ENCODE measurements around the gene FGF5. TPM values are rescaled to one million over a fixed set of nuclear protein-coding genes. Genes with fewer than 3 reads are reported as not detected.

Gene FGF5
- total RNA-seq, 1 experiment from 2014 or later, result not detected

DNA sequence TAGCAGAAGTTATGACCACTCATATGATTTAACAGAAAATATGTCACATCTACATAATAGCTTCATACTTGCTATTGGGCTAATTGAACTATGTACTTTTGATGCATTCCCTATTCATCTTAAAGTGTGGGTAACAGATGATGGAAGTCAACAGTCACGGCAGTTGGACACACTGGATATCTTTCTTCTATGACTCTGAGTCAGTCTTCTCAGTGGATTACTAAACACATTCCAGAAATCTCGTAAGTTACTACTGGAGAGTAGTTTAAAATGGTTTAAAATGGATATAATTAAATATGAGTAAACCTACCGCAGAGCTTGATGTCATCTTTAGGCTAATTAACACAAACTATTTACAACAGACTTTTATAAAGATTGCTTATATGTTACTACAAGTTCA lies 39.0 kb downstream of the FGF5 start:
- Histone ChIP-seq H4K91ac (ENCODE audit: insufficient read length, low read depth, low read length) (no peak overlapping the region), H3K27me3 (ENCODE audit: insufficient read depth, low read length) (no peaks in the 10 kb centered on the region), H4K8ac (replicated peaks; ENCODE audit: insufficient read length, low read depth, low read length) (no peak overlapping the region), H3K4me2 (ENCODE audit: insufficient read depth, insufficient read length, low read length) (no peak overlapping the region), H2BK20ac (ENCODE audit: low read depth, low read length, poor library complexity, severe bottlenecking) (no peak overlapping the region), H3K23ac (ENCODE audit: insufficient read length, low read depth, low read length) (no peak overlapping the region), H3K9me3 (ENCODE audit: control insufficient read depth, low read depth, low read length) (no peaks in the 10 kb centered on the region), H3K4ac (ENCODE audit: low read depth, low read length) (no peak overlapping the region), H2BK12ac (ENCODE audit: insufficient read length, low read depth, low read length) (no peak overlapping the region), H3K14ac (ENCODE audit: insufficient read depth, low read length) (no peak overlapping the region), H3K79me1 (ENCODE audit: insufficient read depth, low read depth, low read length, poor library complexity, severe bottlenecking) (no peaks in the 10 kb centered on the region), H2AFZ (ENCODE audit: low read length) (no peak overlapping the region), H3K18ac (ENCODE audit: insufficient read length, low read depth, low read length) (no peak overlapping the region), H3K4me1 (ENCODE audit: insufficient read depth, low read length) (peaks cover 2% of the 10 kb centered on the region; the same call in 1 of the 2 replicates), H4K20me1 (ENCODE audit: control insufficient read depth, insufficient read depth, insufficient read length) (no peaks in the 10 kb centered on the region), H4K5ac (ENCODE audit: insufficient read length, low read depth, low read length) (no peak overlapping the region), H3K9ac (ENCODE audit: extremely low read depth, insufficient read length, low read length) (no peak overlapping the region), H3K27ac (ENCODE audit: insufficient read length, low read depth, low read length) (no peak overlapping the region), H3K56ac (ENCODE audit: insufficient read length, low read depth, low read length) (no peak overlapping the region), H3K79me2 (ENCODE audit: insufficient read depth, low read length) (no peaks in the 10 kb centered on the region), H2BK15ac (ENCODE audit: low read depth, low read length) (no peak overlapping the region), H2BK120ac (ENCODE audit: low read depth, low read length, poor library complexity, severe bottlenecking) (no peak overlapping the region), H3K23me2 (ENCODE audit: insufficient read length, low read depth, low read length, poor library complexity, severe bottlenecking) (no peaks in the 10 kb centered on the region), H3T11ph (ENCODE audit: low read length) (no peak overlapping the region), H2AK5ac (ENCODE audit: insufficient read length, low read length) (no peak overlapping the region), H2BK5ac (ENCODE audit: insufficient read length, low read length) (no peak overlapping the region)
- Mint-ChIP-seq H3K27ac (no peak overlapping the region), H3K4me1 (peaks cover 29 to 31% of the 10 kb centered on the region in 2 experiments), H3K27me3 (ENCODE audit: low read depth) (no peaks in the 10 kb centered on the region; the same call in 1 of the 2 replicates), H3K9me3 (peaks cover 5 to 6% of the 10 kb centered on the region in 2 experiments; a peak in 2 of 5 replicates), H3K36me3 (ENCODE audit: insufficient read depth in 1 of 3, low read depth in 3 of 3) (peaks cover 0 to 12% (median 0%) of the 10 kb centered on the region in 3 experiments; a peak in 1 of 7 replicates), H3K4me3 (no peak overlapping the region)
- DNase-seq, result no peak
- no CpG with 5 or more reads among the region's 3 CpGs for WGBS (ENCODE audit: extremely low coverage, insufficient read length, low lambda C conversion rate)
- TF ChIP-seq, protein P1, sequence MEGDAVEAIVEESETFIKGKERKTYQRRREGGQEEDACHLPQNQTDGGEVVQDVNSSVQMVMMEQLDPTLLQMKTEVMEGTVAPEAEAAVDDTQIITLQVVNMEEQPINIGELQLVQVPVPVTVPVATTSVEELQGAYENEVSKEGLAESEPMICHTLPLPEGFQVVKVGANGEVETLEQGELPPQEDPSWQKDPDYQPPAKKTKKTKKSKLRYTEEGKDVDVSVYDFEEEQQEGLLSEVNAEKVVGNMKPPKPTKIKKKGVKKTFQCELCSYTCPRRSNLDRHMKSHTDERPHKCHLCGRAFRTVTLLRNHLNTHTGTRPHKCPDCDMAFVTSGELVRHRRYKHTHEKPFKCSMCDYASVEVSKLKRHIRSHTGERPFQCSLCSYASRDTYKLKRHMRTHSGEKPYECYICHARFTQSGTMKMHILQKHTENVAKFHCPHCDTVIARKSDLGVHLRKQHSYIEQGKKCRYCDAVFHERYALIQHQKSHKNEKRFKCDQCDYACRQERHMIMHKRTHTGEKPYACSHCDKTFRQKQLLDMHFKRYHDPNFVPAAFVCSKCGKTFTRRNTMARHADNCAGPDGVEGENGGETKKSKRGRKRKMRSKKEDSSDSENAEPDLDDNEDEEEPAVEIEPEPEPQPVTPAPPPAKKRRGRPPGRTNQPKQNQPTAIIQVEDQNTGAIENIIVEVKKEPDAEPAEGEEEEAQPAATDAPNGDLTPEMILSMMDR (conservative IDR thresholded peaks at IDR 0.05), result no peak
